ENCODE data around the gene PUSL1.

DNA sequence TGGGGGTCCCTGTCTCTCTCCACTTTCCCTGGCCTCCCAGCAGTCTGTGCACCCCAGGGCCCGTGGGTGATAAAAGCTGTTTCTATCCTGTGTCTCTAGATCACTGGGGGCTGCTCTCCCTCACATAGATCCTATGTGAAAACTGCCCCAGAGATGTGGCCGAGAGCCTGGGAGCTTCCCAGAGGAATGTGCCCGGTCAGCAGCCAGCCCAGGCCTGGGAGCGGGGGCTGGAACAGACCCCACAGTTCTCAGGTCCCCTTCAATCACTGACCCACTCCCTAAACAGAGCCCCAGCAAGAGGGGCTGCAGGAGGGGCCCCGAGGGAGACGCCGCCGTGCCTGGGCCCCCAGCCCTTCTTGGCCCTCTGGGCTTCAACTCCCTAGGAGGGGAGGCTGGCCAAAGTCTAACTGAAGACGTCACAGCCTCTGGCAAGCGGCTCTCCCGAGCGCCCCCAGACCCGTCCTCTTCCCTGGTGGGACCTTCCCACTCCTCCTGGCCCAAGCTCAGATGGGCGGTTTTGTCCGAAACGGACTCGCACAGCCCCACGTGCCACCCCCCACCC lies 49.6 kb downstream of the PUSL1 start:
- TF ChIP-seq SUZ12 (IDR thresholded peaks at IDR 0.05) (no peak), BHLHE40 (IDR thresholded peaks at IDR 0.05; ENCODE audit: borderline replicate concordance) (no peak), ZNF384 (IDR thresholded peaks at IDR 0.05) (no peak), ELF4 (IDR thresholded peaks at IDR 0.05) (no peak), TARDBP (IDR thresholded peaks at IDR 0.05) (no peak), SP1 (IDR thresholded peaks at IDR 0.05) (no peak), ARNT (IDR thresholded peaks at IDR 0.05) (no peak), FOXM1 (IDR thresholded peaks at IDR 0.05; ENCODE audit: borderline replicate concordance) (no peak), L3MBTL2 (conservative IDR thresholded peaks at IDR 0.05) (no peak), NFRKB (IDR thresholded peaks at IDR 0.05) (no peak), FOXK2 (IDR thresholded peaks at IDR 0.05) (no peak), LEF1 (IDR thresholded peaks at IDR 0.05; ENCODE audit: borderline replicate concordance) (no peak)
- TF ChIP-seq, protein P1, sequence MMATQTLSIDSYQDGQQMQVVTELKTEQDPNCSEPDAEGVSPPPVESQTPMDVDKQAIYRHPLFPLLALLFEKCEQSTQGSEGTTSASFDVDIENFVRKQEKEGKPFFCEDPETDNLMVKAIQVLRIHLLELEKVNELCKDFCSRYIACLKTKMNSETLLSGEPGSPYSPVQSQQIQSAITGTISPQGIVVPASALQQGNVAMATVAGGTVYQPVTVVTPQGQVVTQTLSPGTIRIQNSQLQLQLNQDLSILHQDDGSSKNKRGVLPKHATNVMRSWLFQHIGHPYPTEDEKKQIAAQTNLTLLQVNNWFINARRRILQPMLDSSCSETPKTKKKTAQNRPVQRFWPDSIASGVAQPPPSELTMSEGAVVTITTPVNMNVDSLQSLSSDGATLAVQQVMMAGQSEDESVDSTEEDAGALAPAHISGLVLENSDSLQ (IDR thresholded peaks at IDR 0.05): no peak

Data from HEK293T (cell line).